Caco-2 (cell line): ENCODE measurements around the gene ANAPC7. TPM values are rescaled to one million over a fixed set of nuclear protein-coding genes. Genes with fewer than 3 reads are reported as not detected.
"Not testable (repeated sequence)": the region's sequence is repeated elsewhere in the genome, so short reads cannot be mapped to it uniquely, and the experiment has no call there.

Experiments used
- BruUV-seq: library from RNA; stranded (reverse); fragments of 400-500 nt; replicated peaks from 2 replicates; lab custom pipeline; 2021; lab: Mats Ljungman, UMichigan
- CTCF ChIA-PET: fragments of 300-600 bp; sonication (Branson Sonifier 250); formaldehyde crosslinking; loops from one replicate; lab custom pipeline; 2022; ENCODE audit warnings: antibody characterized with exemption; lab: Charles Lee
- POLR2A ChIA-PET: fragments of 300-600 bp; sonication (Branson Sonifier 250); formaldehyde crosslinking; loops from one replicate; lab custom pipeline; 2022; ENCODE audit warnings: antibody characterized with exemption; lab: Charles Lee
- DNase-seq, 2 experiments: peaks; one replicate each; pipeline versions ENCODE4 v3.0.0 to v3.0.0-alpha.2; 2020 to 2022
- H3K27me3 ChIP-seq: replicated peaks from 2 replicates; pipeline ENCODE4 v1.6.0; 2011; ENCODE audit warnings: low read length; ENCODE audit not compliant: control insufficient read depth, insufficient read depth
- H3K36me3 ChIP-seq: 2 replicates; pipeline ENCODE4 v1.5.1; 2011; ENCODE audit warnings: low read length; ENCODE audit not compliant: control insufficient read depth, insufficient read depth
- H3K4me1 ChIP-seq: fragments of 250-450 bp; sonication (Bioruptor Pico); 2 replicates; pipeline ENCODE4 v1.5.1; 2020; ENCODE audit warnings: mild to moderate bottlenecking
- H3K4me3 ChIP-seq: 2 replicates; pipeline ENCODE4 v1.5.1; 2011; ENCODE audit warnings: low read depth, mild to moderate bottlenecking, control low read depth, low read length
- H3K9me3 ChIP-seq: fragments of 250-450 bp; sonication (Bioruptor Pico); 2 replicates; pipeline ENCODE4 v1.5.1; 2020; ENCODE audit warnings: mild to moderate bottlenecking, moderate library complexity
- H3K27ac Mint-ChIP-seq: one replicate; pipeline ENCODE4 v1.8.0; 2022; ENCODE audit warnings: mixed read lengths; ENCODE audit not compliant: unreplicated experiment
- H3K27me3 Mint-ChIP-seq: one replicate; pipeline ENCODE4 v1.8.0; 2022; ENCODE audit warnings: mixed read lengths; ENCODE audit not compliant: insufficient read depth, unreplicated experiment
- H3K36me3 Mint-ChIP-seq: one replicate; pipeline ENCODE4 v1.8.0; 2022; ENCODE audit warnings: mild to moderate bottlenecking, mixed read lengths; ENCODE audit not compliant: insufficient read depth, unreplicated experiment
- H3K4me1 Mint-ChIP-seq: one replicate; pipeline ENCODE4 v1.8.0; 2022; ENCODE audit warnings: low read depth, mixed read lengths; ENCODE audit not compliant: unreplicated experiment
- H3K4me3 Mint-ChIP-seq: one replicate; pipeline ENCODE4 v1.8.0; 2022; ENCODE audit warnings: mild to moderate bottlenecking, moderate library complexity, mixed read lengths; ENCODE audit not compliant: unreplicated experiment
- H3K9me3 Mint-ChIP-seq: one replicate; pipeline ENCODE4 v1.8.0; 2022; ENCODE audit warnings: mixed read lengths; ENCODE audit not compliant: unreplicated experiment
- intact Hi-C: fragments of 100-400 bp; cut with micrococcal nuclease; formaldehyde crosslinking; loops from one replicate; pipeline ENCODE4 v1.10.0; 2022; ENCODE audit not compliant: unreplicated experiment
- total RNA-seq: library from RNA; stranded (reverse); gene quantifications from 2 replicates; pipeline ENCODE4 v1.2.3, GENCODE V29; 2022
- TF ChIP-seq, protein P1 (sequence below), 2 experiments: fragments of 200-600 bp in 1 of 2; IDR thresholded peaks; 1 replicate in 1 of 2; 2 replicates in 1 of 2; pipeline versions ENCODE4 v1.5.1 to v1.8.0; 2011 to 2022; ENCODE audit warnings: antibody characterized with exemption in 1 of 2, control low read depth in 1 of 2, inconsistent platforms in 1 of 2, low read depth in 1 of 2, low read length in 1 of 2, mild to moderate bottlenecking in 1 of 2, moderate library complexity in 1 of 2; ENCODE audit not compliant: insufficient read depth in 1 of 2, severe bottlenecking in 1 of 2, unreplicated experiment in 1 of 2

Gene ANAPC7
- total RNA-seq, 1 experiment from 2014 or later: 93.8 TPM

DNA sequence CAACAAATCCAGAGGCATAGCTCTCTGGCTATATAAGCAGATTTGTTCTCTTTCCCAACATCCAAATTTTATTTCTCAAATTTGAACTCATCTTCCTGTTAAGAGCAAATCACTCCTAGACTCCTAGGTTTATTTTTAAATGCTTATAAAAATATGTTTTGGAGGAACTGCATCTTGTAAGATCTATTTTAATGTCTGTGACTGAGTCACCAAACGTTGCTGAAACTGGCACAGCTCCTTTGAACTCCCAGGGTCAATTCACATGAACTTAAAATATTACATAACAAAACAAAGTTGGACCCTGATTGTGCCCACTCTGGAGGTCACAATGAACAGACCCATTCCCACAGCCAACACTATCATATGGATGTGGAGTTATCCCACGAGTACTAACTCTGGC lies 23.9 kb downstream of the ANAPC7 start:
- H3K27me3 Mint-ChIP-seq: no peaks in the 10 kb centered on the region
- POLR2A ChIA-PET: no interaction called here
- no peak overlapping the region for H3K4me3 ChIP-seq
- H3K27me3 ChIP-seq: no peaks in the 10 kb centered on the region
- DNase-seq: no peak
- no peaks in the 10 kb centered on the region for H3K4me1 Mint-ChIP-seq
- intact Hi-C loops: no loop called here
- H3K9me3 Mint-ChIP-seq: no peaks in the 10 kb centered on the region
- peaks cover 2% of the 10 kb centered on the region for H3K36me3 ChIP-seq
- H3K27ac Mint-ChIP-seq: no peak overlapping the region
- TF ChIP-seq, protein P1, sequence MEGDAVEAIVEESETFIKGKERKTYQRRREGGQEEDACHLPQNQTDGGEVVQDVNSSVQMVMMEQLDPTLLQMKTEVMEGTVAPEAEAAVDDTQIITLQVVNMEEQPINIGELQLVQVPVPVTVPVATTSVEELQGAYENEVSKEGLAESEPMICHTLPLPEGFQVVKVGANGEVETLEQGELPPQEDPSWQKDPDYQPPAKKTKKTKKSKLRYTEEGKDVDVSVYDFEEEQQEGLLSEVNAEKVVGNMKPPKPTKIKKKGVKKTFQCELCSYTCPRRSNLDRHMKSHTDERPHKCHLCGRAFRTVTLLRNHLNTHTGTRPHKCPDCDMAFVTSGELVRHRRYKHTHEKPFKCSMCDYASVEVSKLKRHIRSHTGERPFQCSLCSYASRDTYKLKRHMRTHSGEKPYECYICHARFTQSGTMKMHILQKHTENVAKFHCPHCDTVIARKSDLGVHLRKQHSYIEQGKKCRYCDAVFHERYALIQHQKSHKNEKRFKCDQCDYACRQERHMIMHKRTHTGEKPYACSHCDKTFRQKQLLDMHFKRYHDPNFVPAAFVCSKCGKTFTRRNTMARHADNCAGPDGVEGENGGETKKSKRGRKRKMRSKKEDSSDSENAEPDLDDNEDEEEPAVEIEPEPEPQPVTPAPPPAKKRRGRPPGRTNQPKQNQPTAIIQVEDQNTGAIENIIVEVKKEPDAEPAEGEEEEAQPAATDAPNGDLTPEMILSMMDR (IDR thresholded peaks at IDR 0.05; ENCODE audit: insufficient read depth in 1 of 2, low read depth in 1 of 2, low read length in 1 of 2, severe bottlenecking in 1 of 2, unreplicated experiment in 1 of 2): no peak
- no peaks in the 10 kb centered on the region for H3K9me3 ChIP-seq
- CTCF ChIA-PET: no interaction called here
- H3K4me1 ChIP-seq: no peaks in the 10 kb centered on the region
- BruUV-seq: no TSS peak
- H3K36me3 Mint-ChIP-seq: peaks cover 90% of the 10 kb centered on the region
- H3K4me3 Mint-ChIP-seq: no peak overlapping the region

DNA sequence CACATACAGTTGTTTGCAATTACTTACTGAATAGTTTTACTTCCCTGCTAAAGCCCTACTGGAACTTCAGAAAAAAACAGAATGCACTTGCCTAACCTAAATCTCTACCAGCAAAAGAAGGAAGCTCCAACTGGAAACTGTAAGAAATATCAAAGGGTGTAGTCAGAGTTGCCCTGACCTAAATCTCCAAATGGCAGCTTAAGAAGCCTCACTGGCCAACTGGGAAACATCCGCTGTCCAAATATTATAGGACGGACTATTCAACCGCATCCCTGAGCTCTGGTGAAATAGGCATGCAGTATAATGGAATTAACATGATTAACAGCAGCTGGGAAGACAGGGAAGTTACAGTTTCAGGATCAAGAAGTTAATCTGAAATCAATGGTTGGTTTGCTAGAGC lies 24.3 kb downstream of the ANAPC7 start:
- Mint-ChIP-seq H3K27me3 (no peaks in the 10 kb centered on the region), H3K4me3 (no peak overlapping the region), H3K4me1 (no peaks in the 10 kb centered on the region), H3K36me3 (peaks cover 90% of the 10 kb centered on the region), H3K27ac (no peak overlapping the region), H3K9me3 (no peaks in the 10 kb centered on the region)
- POLR2A ChIA-PET: no interaction called here
- H3K9me3 ChIP-seq: no peaks in the 10 kb centered on the region
- intact Hi-C loops: no loop called here
- no TSS peak for BruUV-seq
- TF ChIP-seq, protein P1 (IDR thresholded peaks at IDR 0.05; ENCODE audit: insufficient read depth in 1 of 2, low read depth in 1 of 2, low read length in 1 of 2, severe bottlenecking in 1 of 2, unreplicated experiment in 1 of 2): no peak
- peaks cover 2% of the 10 kb centered on the region for H3K36me3 ChIP-seq
- no peak overlapping the region for H3K4me3 ChIP-seq
- DNase-seq: no peak
- CTCF ChIA-PET: no interaction called here
- no peaks in the 10 kb centered on the region for H3K27me3 ChIP-seq
- no peaks in the 10 kb centered on the region for H3K4me1 ChIP-seq

DNA sequence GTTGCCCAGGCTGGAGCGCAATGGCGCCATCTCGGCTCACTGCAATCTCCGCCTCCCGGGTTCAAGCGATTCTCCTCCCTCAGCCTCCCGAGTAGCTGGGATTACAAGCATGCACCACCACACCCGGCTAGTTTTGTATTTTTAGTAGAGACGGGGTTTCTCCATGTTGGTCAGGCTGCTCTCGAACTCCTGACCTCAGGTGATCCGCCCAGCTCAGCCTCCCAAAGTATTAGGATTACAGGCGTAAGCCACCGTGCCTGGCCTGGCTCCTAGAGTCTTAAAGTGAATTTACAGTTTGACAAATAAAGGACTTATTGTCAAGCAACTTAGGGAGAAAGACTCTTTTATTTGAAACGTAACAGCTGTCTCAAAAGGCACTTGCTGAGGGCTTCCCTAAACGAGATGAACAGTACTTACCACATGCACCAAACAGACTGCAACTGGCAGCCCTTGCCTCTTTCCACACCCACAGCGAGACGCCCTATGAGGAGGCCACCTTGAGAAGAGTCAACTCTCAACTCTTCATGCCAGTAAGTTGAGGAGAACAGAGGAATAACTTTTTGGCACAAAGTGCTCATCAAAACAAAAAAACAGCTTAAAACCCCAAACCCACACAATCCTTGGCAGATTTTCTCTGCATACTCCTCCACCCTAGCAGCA lies 25.2 kb downstream of the ANAPC7 start:
- H3K4me3 ChIP-seq, H3K9me3 Mint-ChIP-seq, H3K4me1 ChIP-seq, CTCF ChIA-PET, POLR2A ChIA-PET, intact Hi-C loops, H3K27me3 ChIP-seq, H3K36me3 ChIP-seq, H3K9me3 ChIP-seq, H3K27ac Mint-ChIP-seq, DNase-seq, H3K27me3 Mint-ChIP-seq, BruUV-seq, H3K4me1 Mint-ChIP-seq, H3K4me3 Mint-ChIP-seq: not testable (repeated sequence)
- H3K36me3 Mint-ChIP-seq: peaks cover 93% of the 10 kb centered on the region
